Measurements from ENCODE around the gene SERPINA4. TPM values are rescaled to one million over a fixed set of nuclear protein-coding genes. Genes with fewer than 3 reads are reported as not detected.
"Not testable (repeated sequence)": the region's sequence is repeated elsewhere in the genome, so short reads cannot be mapped to it uniquely, and the experiment has no call there.

The SERPINA4 gene
- total RNA-seq, 1 donor from 2014 or later: not detected

- peak; percentile 44 for DNase-seq (ENCODE audit: low spot score)
- intact Hi-C loops (cut with DNase I): no loop called here
Observed at GRCh38 chr14:94562941-94563883, 2.0 kb downstream of the SERPINA4 start.

- intact Hi-C loops (cut with DNase I): no loop called here
- no peak for DNase-seq (ENCODE audit: low spot score)
Observed at GRCh38 chr14:94564381-94564780, 3.1 kb downstream of the SERPINA4 start.

GRCh38 chr14:94568186-94568585, 6.9 kb downstream of the SERPINA4 start:
- peak; percentile 62 for DNase-seq (ENCODE audit: low spot score)
- intact Hi-C loops (cut with DNase I): no loop called here

- DNase-seq (ENCODE audit: low spot score): peak; percentile 58
- intact Hi-C loops (cut with DNase I): no loop called here
Observed at GRCh38 chr14:94569381-94570001, 8.2 kb downstream of the SERPINA4 start.

GRCh38 chr14:94570002-94570400, 8.8 kb downstream of the SERPINA4 start:
- DNase-seq (ENCODE audit: low spot score): peak; percentile 51
- intact Hi-C loops (cut with DNase I): no loop called here

- intact Hi-C loops (cut with DNase I): no loop called here
- DNase-seq (ENCODE audit: low spot score): peak; percentile 67
Observed at GRCh38 chr14:94570440-94570839, 9.2 kb downstream of the SERPINA4 start.

GRCh38 chr14:94571395-94571794, 10.2 kb downstream of the SERPINA4 start:
- intact Hi-C loops (cut with DNase I): no loop called here
- DNase-seq (ENCODE audit: low spot score): peak; percentile 63

GRCh38 chr14:94571950-94572349, 10.7 kb downstream of the SERPINA4 start:
- peak; percentile 67 for DNase-seq (ENCODE audit: low spot score)
- intact Hi-C loops (cut with DNase I): no loop called here

GRCh38 chr14:94572637-94573303, 11.5 kb downstream of the SERPINA4 start:
- intact Hi-C loops (cut with DNase I): no loop called here

GRCh38 chr14:94573475-94574277, 12.4 kb downstream of the SERPINA4 start:
- intact Hi-C loops (cut with DNase I): no loop called here
- peak; percentile 53 for DNase-seq (ENCODE audit: low spot score)

More at GRCh38 chr14:94572637-94573303, 11.5 kb downstream of the SERPINA4 start:
- DNase-seq (ENCODE audit: low spot score): peak; percentile 66

GRCh38 chr14:94574336-94574735, 13.1 kb downstream of the SERPINA4 start:
- intact Hi-C loops (cut with DNase I): no loop called here
- DNase-seq (ENCODE audit: low spot score): peak; percentile 41

GRCh38 chr14:94575730-94576585, 14.7 kb downstream of the SERPINA4 start:
- intact Hi-C loops (cut with DNase I): no loop called here
- peak; percentile 54 for DNase-seq (ENCODE audit: low spot score)

- DNase-seq (ENCODE audit: low spot score); intact Hi-C loops (cut with DNase I): not testable (repeated sequence)
Observed at GRCh38 chr14:94577472-94577871, 16.2 kb downstream of the SERPINA4 start.

- peak; percentile 10 for DNase-seq (ENCODE audit: low spot score)
- intact Hi-C loops (cut with DNase I): no loop called here
Observed at GRCh38 chr14:94578712-94579111, 17.5 kb downstream of the SERPINA4 start.

GRCh38 chr14:94581127-94581999, 20.1 kb downstream of the SERPINA4 start, which contains the start of gene SERPINA5:
Gene SERPINA5, plus strand, starts transcription at chr14:94581426. Its CDS starts 5,937 bp downstream, at chr14:94587363.
- DNase-seq (ENCODE audit: low spot score): no peak
- intact Hi-C loops (cut with DNase I): no loop called here

GRCh38 chr14:94582199-94582750, 21.0 kb downstream of the SERPINA4 start:
- intact Hi-C loops (cut with DNase I): no loop called here
- no peak for DNase-seq (ENCODE audit: low spot score)

- intact Hi-C loops (cut with DNase I): no loop called here
- no peak for DNase-seq (ENCODE audit: low spot score)
Observed at GRCh38 chr14:94582851-94583250, 21.6 kb downstream of the SERPINA4 start.
